Astrocyte of the cerebellum (primary cell): ENCODE results near the gene CYYR1.

Experiments
- DNase-seq: peaks from one replicate; pipeline ENCODE4 v3.0.0-alpha.2; 2011; ENCODE audit warnings: low read depth
- H3K4me3 ChIP-seq: 2 replicates; pipeline ENCODE4 v1.5.1; 2011; ENCODE audit warnings: mild to moderate bottlenecking, low read depth, low read length, moderate library complexity
- in situ Hi-C: cut with HindIII; loops from 2 replicates; pipeline ENCODE4 v1.10.0; 2017; ENCODE audit warnings: low sequenced_read_pairs
- TF ChIP-seq, protein P1 (sequence below): IDR thresholded peaks from 2 replicates; pipeline ENCODE4 v1.5.1; 2012; ENCODE audit warnings: low read length, low read depth, moderate library complexity, mild to moderate bottlenecking; ENCODE audit errors: missing control alignments

The CYYR1 gene

DNA sequence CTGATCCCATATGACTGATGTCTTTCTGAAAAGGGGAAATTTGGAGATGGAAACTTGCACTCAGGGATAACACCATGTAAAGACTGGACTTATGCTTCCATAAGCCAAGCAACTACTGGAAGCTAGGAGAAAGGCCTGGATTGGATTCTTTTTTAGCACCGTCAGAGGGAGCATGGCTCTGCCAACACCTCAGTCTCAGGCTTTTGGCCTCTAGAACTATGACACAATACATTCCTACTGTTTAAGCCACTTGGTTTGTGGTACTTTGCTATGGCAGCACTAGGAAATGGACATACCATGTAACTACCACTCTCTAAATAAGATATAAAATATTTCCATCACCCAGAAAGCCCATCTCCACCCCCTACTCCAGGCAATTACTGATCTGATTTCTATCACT, 139.7 kb downstream of the CYYR1 start:
- TF ChIP-seq, protein P1, sequence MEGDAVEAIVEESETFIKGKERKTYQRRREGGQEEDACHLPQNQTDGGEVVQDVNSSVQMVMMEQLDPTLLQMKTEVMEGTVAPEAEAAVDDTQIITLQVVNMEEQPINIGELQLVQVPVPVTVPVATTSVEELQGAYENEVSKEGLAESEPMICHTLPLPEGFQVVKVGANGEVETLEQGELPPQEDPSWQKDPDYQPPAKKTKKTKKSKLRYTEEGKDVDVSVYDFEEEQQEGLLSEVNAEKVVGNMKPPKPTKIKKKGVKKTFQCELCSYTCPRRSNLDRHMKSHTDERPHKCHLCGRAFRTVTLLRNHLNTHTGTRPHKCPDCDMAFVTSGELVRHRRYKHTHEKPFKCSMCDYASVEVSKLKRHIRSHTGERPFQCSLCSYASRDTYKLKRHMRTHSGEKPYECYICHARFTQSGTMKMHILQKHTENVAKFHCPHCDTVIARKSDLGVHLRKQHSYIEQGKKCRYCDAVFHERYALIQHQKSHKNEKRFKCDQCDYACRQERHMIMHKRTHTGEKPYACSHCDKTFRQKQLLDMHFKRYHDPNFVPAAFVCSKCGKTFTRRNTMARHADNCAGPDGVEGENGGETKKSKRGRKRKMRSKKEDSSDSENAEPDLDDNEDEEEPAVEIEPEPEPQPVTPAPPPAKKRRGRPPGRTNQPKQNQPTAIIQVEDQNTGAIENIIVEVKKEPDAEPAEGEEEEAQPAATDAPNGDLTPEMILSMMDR: no peak
- DNase-seq: no peak
- in situ Hi-C loops: no loop called here
- no peak overlapping the region for H3K4me3 ChIP-seq

DNA sequence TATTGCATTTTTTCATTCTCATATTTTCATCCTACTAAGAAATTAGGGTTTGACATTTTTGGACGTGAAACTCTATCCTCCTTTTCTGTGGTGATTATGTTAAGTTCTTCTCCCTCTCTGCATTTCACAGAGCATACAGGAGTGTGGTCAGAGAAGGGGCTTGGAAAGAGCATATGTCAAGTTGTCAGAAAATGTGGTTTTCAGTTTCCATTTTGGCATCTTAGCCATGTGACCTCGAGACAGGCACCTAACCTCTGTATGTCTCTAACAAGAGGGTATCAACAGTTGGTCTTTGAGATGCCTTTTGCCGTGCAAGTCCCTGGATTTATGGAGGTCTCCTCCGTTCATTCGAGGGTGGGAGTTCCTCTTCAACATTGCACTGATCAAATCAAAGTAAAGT, 140.7 kb downstream of the CYYR1 start:
- TF ChIP-seq, protein P1: no peak
- in situ Hi-C loops: no loop called here
- H3K4me3 ChIP-seq: no peak overlapping the region
- no peak for DNase-seq

DNA sequence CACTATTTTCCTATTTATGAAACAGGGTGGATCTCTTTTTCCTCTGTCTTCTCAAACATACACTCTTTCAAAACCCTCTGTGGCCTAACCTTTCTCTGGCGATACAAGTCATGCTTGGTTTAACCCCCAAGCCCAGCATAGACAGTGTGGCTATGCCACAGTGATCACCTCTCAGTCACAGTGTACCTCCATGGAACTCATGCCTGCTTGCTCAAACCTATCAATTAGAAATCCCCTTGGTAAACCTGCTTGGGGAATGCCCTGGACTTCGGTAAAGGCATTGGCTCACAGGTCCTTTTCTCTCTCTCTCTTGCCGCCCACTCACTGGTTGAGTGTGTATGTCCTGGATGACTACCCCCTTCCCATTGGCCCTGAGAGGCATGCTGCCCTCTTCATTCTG, 147.5 kb downstream of the CYYR1 start:
- in situ Hi-C loops: no loop called here
- DNase-seq: no peak
- TF ChIP-seq, protein P1: no peak
- H3K4me3 ChIP-seq: no peak overlapping the region

DNA sequence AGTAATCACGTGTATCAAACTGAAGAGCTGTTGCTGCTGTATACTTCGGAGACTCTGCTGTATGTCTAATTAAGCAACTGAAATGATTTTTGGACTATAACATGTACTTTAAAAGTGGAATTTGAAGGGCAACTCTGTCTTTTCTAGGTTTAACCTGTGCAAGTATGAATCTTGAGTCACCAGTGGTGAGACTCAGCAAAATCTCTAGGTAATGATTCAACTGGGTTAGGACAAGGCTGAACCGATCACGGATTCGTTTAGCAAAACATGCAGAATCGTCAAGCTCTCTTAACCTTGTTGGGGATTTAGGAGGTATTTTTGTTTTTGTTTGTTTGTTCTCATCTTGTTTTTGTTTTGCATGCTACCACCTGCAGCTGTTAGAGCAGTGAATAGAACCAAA, 149.6 kb downstream of the CYYR1 start:
- in situ Hi-C loops: no loop called here
- no peak for DNase-seq
- H3K4me3 ChIP-seq: no peak overlapping the region
- TF ChIP-seq, protein P1: no peak

DNA sequence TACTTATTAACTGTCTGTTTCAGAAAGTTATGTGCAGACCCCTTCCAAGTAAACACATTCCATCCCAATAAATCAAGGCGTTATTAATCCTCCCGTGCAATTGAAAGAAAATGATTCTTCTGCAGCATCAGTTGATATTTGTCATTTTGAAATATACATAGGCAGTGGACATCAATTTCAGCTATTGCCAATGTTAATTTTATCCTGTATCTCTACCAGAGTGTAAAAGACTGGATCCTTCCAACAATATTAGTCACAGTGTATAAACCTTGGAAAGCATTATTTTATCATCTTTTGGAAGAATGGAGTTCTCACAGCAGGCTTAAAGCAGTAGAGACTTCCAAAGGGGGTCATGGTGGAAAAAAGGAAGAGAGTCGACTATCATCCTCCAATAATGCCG, 150.4 kb downstream of the CYYR1 start:
- no peak overlapping the region for H3K4me3 ChIP-seq
- TF ChIP-seq, protein P1: no peak
- no peak for DNase-seq
- in situ Hi-C loops: no loop called here

DNA sequence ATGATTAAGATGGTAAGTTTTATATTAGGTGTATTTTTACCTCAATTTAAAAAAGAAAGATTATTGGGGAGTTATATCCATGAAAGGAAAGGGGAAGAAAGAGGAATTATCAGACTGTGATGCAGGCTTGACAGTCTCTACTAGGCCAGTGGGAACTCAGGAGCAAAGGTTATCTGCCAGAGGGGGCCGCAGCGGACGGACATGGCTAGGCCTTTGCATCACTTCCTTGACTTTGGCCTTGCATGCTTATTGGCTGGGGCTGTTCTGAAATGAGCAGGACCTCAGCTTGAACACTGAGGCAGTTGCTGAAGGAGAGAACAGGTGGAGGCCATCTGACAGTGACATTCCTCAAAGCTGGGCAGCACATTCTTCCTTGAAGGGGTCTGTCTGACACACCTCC, 150.9 kb downstream of the CYYR1 start:
- in situ Hi-C loops: no loop called here
- no peak for DNase-seq
- TF ChIP-seq, protein P1: no peak
- no peak overlapping the region for H3K4me3 ChIP-seq

DNA sequence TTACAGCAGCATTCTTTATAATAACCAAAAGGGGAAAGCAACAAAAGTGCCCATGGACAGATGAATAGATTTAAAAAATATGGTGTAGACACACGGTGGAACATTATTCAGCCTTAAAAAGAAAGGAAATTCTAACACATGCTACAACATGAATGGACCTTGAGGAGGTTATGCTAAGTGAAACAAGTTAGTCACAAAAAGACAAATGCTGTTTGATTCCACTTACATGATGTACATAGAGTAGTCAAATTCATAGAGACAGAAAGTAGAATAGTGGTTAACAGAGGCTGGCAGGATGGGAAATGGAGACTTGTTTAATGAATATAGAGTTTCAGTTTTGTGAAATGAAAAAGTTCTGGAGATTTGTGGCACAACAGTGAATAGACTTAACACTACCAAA, 151.4 kb downstream of the CYYR1 start:
- TF ChIP-seq, protein P1: no peak
- in situ Hi-C loops: no loop called here
- H3K4me3 ChIP-seq: no peak overlapping the region
- no peak for DNase-seq
